Cardiac muscle cell (in vitro differentiated cells and primary cell): ENCODE data around the gene BRI3. TPM values are rescaled to one million over a fixed set of nuclear protein-coding genes. Genes with fewer than 3 reads are reported as not detected.

Experiments
- DNase-seq, 2 donors: peaks; one replicate each; pipeline versions ENCODE4 v3.0.0 to v3.0.0-alpha.2; 2010 to 2017; ENCODE audit warnings: low read depth in 1 of 2, low spot score in 1 of 2
- H3K27ac ChIP-seq: fragments of 200-600 bp; sonication (generic); 2 replicates; pipeline ENCODE4 v1.5.1; 2016
- H3K27me3 ChIP-seq: fragments of 200-600 bp; sonication (generic); 2 replicates; pipeline ENCODE4 v1.6.0; 2016; ENCODE audit warnings: control low read depth
- H3K36me3 ChIP-seq: fragments of 200-600 bp; sonication (generic); 2 replicates; pipeline ENCODE4 v1.5.1; 2016; ENCODE audit warnings: control low read depth
- H3K4me1 ChIP-seq: fragments of 200-600 bp; sonication (generic); 2 replicates; pipeline ENCODE4 v1.8.1; 2017; ENCODE audit warnings: low read depth, mild to moderate bottlenecking, mixed run types
- H3K4me3 ChIP-seq: fragments of 200-600 bp; sonication (generic); 2 replicates; pipeline ENCODE4 v1.5.1; 2016; ENCODE audit warnings: mild to moderate bottlenecking
- H3K9me3 ChIP-seq: fragments of 200-600 bp; sonication (generic); 2 replicates; pipeline ENCODE4 v1.5.1; 2017; ENCODE audit warnings: low read depth, mild to moderate bottlenecking, control low read depth
- polyA plus RNA-seq: library from polyadenylated mRNA; unstranded; fragments of >200 nt; fragmentation: Nextera tagmentation; extraction: Ambion mirVana; gene quantifications from 2 replicates; pipeline ENCODE4 v1.2.1, GENCODE V29; 2016
- total RNA-seq: library from RNA; depleted of rRNA; stranded (reverse); fragments of >200 nt; gene quantifications from 2 replicates; pipeline ENCODE4 v1.2.3, GENCODE V29; 2016
- TF ChIP-seq, protein P1 (sequence below): IDR thresholded peaks from 2 replicates; pipeline ENCODE4 v1.5.1; 2012; ENCODE audit warnings: low read depth, mild to moderate bottlenecking, low read length

Gene BRI3
- total and polyA plus RNA-seq, 2 experiments from 2014 or later = 23.0 to 50.8 TPM

DNA sequence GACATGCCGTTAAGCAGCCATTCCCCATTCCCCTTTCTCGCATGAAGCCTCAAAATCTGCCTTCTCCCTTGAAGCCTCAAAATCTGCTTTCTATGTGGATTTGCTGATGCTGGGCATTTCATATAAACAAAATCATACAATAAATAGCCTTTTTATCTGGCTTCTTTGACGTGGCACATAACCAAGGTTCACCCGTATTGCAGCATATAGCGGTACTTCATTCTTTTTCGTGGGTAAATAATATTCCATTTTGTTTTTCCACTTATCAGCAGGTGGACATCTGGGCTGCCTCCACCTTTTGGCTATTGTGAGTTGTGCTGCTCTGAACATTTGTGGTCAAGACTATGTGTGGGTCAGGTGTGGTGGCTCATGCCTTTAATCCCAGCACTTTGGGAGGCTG is 57.0 kb downstream of the BRI3 start:
- no peaks in the 10 kb centered on the region for H3K9me3 ChIP-seq
- TF ChIP-seq, protein P1, sequence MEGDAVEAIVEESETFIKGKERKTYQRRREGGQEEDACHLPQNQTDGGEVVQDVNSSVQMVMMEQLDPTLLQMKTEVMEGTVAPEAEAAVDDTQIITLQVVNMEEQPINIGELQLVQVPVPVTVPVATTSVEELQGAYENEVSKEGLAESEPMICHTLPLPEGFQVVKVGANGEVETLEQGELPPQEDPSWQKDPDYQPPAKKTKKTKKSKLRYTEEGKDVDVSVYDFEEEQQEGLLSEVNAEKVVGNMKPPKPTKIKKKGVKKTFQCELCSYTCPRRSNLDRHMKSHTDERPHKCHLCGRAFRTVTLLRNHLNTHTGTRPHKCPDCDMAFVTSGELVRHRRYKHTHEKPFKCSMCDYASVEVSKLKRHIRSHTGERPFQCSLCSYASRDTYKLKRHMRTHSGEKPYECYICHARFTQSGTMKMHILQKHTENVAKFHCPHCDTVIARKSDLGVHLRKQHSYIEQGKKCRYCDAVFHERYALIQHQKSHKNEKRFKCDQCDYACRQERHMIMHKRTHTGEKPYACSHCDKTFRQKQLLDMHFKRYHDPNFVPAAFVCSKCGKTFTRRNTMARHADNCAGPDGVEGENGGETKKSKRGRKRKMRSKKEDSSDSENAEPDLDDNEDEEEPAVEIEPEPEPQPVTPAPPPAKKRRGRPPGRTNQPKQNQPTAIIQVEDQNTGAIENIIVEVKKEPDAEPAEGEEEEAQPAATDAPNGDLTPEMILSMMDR = no peak
- H3K4me1 ChIP-seq = no peaks in the 10 kb centered on the region
- no peaks in the 10 kb centered on the region for H3K27me3 ChIP-seq
- no peak for DNase-seq
- H3K36me3 ChIP-seq = no peaks in the 10 kb centered on the region
- H3K27ac ChIP-seq = no peak overlapping the region
- no peak overlapping the region for H3K4me3 ChIP-seq

DNA sequence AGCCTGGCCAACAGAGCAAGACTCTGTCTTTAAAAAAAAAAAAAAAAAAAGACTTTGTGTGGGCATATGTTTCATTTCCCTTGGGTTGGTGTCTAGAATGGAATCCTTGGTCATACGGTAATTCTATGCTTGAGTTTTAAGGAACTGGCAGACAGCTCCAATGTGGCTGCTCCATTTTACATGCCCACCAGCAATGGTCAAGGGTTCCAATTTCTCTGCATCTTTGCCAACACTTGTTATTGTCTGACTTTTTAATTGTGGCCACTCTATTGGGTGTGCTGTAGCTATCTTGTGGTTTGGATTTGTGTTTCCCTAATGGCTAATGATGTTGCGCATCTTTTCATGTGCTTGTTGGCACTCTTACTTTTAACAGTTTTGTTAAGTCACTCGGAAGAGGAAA is 57.6 kb downstream of the BRI3 start:
- TF ChIP-seq, protein P1 = no peak

DNA sequence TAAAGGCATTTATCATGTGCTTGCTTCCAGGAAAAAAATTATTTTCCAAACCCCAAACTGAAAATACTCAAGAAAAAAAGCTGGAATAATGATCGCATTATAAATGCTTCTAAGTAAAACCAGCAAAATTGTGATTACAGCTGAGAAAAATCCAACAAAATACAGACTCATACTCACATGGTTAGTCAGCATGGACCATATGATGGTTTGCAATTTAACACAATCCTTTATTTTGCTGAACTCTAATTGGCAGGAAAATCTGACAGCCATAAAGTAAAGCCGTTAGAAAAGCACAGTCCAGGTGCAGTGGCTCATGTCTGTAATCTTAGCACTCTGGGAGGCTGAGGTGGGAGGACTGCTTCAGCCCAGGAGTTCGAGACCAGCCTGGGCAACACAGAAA is 59.6 kb downstream of the BRI3 start:
- H3K27me3 ChIP-seq = no peaks in the 10 kb centered on the region

More for the DNA sequence above, 57.6 kb downstream of the BRI3 start:
- Histone ChIP-seq H3K4me1 (no peaks in the 10 kb centered on the region), H3K4me3 (no peak overlapping the region), H3K36me3 (no peaks in the 10 kb centered on the region), H3K27ac (no peak overlapping the region), H3K27me3 (no peaks in the 10 kb centered on the region), H3K9me3 (no peaks in the 10 kb centered on the region)
- DNase-seq = no peak

More for the DNA sequence above, 59.6 kb downstream of the BRI3 start:
- Histone ChIP-seq H3K9me3 (no peaks in the 10 kb centered on the region), H3K27ac (no peak overlapping the region), H3K4me3 (no peak overlapping the region), H3K4me1 (no peaks in the 10 kb centered on the region), H3K36me3 (no peaks in the 10 kb centered on the region)
- no peak for DNase-seq
- TF ChIP-seq, protein P1 = no peak

Other genes with a start within 250 kb of the BRI3 start
- gene LMTK2, start 174.8 kb upstream of the BRI3 start, total RNA-seq = 19.2 and 23.8 TPM in 2 replicates
- 6.7 and 9.4 TPM in 2 replicates for gene LMTK2, start 174.8 kb upstream of the BRI3 start, polyA plus RNA-seq
- 2.2 TPM in 1 of 2 replicates, not detected in the other for gene BHLHA15, start 70.2 kb upstream of the BRI3 start, total RNA-seq
- gene BHLHA15, start 70.2 kb upstream of the BRI3 start, polyA plus RNA-seq = 0.44 TPM in 1 of 2 replicates, not detected in the other
- 24.4 and 27.8 TPM in 2 replicates for gene TECPR1, start 29.5 kb upstream of the BRI3 start, total RNA-seq
- gene TECPR1, start 29.5 kb upstream of the BRI3 start, polyA plus RNA-seq = 19.2 and 19.3 TPM in 2 replicates
- gene BAIAP2L1, start 119.4 kb downstream of the BRI3 start, total RNA-seq = 5.6 and 11.6 TPM in 2 replicates
- 7.6 and 17.4 TPM in 2 replicates for gene BAIAP2L1, start 119.4 kb downstream of the BRI3 start, polyA plus RNA-seq